ENCODE measurements around the gene ZFP69B.
A peak's percentile ranks its signal among the peaks of the same experiment; 100 is the strongest.

The ZFP69B gene

GRCh38 chr1:40449684-40450494 is at the start of gene ZFP69B:
TSS of gene ZFP69B (plus strand) at chr1:40450476. CDS start at chr1:40450962, 486 bp downstream.
- DNase-seq: peak; percentile 92

DNA sequence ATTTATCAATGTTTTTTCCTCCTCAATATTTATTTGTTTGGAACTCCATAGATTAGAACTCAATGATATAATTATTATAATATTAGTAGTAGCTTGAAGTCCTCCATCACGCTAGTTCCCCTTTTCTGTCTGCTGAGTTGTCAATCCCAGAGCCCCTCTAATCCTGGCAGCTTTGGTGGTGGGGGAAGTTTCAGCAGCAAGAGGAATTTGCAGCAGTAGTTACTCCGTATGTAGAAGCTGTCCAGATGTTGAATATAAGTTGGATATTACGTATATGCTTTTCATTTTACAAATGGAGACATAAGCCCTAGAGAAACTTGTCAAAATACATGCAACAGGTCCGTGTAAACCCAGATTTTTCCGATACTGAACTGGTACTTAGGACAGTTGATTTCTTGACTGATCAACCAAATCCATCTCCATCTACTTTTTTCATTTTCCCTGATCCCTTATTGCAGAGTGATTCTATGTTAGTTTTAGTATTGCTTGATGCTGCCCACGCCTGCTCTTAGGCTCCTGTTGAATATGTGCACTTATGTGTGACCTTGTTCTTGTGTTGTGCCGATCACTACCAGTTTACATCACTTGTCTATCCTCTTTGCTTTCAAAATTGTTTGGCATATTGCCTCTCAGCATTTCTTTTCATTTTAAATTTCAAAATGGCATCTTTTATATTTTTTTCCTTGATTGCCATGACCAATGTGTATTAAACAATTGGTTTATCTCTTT is 48.6 kb upstream of the ZFP69B start:
- no peak for DNase-seq

- DNase-seq: peak; percentile 19
These were observed 45.4 kb upstream of the ZFP69B start for GRCh38 chr1:40404670-40405462.

GRCh38 chr1:40405812-40406211 is 44.5 kb upstream of the ZFP69B start:
- no peak for DNase-seq

DNA sequence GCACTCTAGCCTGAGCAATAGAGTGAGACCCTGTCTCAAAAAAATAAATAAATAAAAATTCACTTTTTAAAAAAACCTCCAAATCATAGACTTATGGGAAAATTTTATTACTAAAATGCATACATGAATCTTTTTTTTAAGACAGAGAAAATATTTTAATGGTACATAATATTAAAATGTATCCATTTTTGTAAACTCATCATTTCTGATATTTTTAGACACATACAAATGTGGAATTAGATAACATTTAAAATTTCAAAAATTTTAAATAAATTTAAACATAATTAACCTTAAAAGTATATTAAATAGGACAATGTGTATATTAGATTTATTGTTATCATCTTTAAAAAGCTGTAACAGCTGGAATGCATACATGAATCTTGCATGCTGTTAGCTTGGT is 42.8 kb upstream of the ZFP69B start:
- no peak for DNase-seq

DNA sequence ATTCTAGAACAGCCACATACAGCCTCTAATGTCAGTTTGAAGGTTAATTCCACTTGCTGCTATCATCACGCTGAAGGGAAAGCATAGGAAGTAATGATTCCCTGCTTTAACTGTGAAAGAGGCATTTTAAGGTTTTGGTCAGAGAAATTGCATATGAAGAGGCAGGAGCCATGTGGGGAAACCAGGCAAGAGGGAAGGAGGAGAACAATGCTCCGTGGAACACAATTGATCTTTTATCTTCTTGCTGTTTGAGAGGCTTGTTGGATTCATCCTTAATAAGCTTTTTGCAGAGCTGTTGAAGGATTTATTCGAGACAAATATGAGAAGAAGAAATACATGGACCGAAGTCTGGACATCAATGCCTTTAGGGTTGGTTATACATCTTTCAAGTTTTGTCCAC is 40.8 kb upstream of the ZFP69B start:
- DNase-seq: no peak

DNA sequence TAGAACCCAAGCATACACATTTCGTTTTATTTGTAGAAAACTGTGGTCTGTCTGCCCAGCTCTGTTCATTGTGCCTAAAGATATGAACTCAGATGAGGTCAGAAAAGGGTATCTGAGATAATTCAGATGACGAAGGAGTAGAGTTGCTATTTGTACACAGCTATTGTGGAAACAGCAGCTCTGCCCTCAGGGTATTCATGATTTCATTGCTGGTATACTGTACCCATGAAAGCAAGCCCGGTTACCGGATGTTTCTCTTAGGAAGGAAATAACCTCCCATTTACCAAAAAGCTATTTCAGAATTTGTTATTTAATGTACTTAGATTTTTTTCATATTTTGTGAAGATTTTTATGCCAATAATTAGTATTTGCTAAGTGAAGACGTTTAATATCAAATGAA is 39.0 kb upstream of the ZFP69B start:
- no peak for DNase-seq

- DNase-seq: no peak
These were observed 38.4 kb upstream of the ZFP69B start for GRCh38 chr1:40411843-40412242.

- no peak for DNase-seq
These were observed 36.6 kb upstream of the ZFP69B start for GRCh38 chr1:40413527-40414252.

- no peak for DNase-seq
These were observed 35.9 kb upstream of the ZFP69B start for GRCh38 chr1:40414331-40414730.

DNA sequence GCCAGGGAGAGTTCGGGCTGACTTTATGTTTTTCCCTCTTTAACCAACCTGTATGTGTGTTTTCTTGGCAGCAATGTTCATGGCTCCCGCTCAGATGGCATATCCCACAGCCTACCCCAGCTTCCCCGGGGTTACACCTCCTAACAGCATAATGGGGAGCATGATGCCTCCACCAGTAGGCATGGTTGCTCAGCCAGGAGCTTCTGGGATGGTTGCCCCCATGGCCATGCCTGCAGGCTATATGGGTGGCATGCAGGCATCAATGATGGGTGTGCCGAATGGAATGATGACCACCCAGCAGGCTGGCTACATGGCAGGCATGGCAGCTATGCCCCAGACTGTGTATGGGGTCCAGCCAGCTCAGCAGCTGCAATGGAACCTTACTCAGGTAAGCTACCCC is 33.6 kb upstream of the ZFP69B start:
- DNase-seq: no peak

- DNase-seq: no peak
These were observed 28.6 kb upstream of the ZFP69B start for GRCh38 chr1:40421431-40422384.

- no peak for DNase-seq
These were observed 27.5 kb upstream of the ZFP69B start for GRCh38 chr1:40422630-40423263.

- no peak for DNase-seq
These were observed 27.0 kb upstream of the ZFP69B start for GRCh38 chr1:40423264-40423642.

DNA sequence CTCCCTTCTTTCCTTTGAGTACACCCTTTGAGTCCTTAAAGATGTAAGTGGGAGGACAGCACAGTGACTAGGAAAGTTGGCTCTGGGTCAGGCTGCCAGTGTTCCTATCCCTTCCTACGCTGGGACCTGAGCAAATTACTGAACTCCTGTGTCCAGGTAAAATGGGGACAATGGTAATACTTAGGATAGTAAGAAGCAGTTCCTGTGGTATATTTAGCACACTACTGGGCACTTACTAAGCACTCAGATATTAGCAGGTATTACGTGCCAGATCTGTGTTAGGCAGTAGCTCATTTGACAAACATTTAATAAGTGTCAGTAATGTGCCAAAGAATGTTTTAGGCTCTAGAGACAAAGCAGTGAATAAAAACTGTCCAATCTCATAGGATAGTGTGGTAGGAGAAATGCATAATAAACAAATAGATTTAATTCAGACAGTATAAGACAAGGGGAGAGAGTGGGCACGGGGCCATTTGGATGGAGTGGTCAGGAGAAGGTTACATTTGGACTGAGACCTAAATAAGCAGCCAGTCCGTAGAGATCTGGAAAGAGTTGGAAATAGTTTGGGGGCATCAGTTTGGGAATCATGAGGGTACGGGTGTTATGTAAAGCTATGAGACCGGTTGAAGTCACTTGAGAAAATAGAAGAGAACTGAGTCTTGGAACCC is 26.2 kb upstream of the ZFP69B start:
- no peak for DNase-seq

DNA sequence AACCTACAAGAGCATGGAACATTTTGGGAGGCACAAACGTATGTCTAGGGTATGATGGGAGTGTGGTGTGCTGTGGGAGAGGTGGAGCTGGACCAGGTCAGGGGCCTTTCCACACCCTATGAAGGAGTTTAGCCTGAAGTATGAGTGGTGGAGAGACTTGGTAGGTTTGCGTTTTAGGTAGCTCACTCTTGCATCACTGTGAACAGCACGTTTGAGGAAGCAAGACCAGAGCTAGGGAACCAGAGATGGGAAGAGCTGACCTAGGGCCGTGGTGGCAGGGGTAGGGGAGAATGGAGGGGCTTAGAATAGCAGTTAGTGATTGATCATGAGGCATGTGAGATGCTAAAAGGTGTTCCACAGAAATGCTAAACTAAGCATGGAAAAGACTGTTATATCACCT is 25.1 kb upstream of the ZFP69B start:
- no peak for DNase-seq

DNA sequence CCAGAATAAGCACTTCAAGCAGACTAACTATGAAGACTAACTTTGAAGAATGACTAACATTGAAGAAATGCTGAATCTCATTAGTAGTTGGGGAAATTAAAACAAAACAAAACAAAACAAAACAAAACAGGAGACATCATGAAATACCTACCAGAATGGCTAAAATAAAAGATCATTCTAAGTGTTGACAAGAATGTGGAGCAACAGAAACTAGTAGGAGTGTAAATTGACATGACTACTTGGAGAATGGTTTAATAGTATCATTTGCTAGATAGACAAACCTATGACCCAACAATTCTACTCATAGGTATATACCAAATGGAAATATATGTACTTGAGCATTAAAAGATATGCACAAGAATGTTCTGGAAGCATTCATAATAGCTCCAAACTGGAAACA is 18.9 kb upstream of the ZFP69B start:
- DNase-seq: no peak

GRCh38 chr1:40432644-40433390 is 17.5 kb upstream of the ZFP69B start:
- no peak for DNase-seq

- no peak for DNase-seq
These were observed 14.8 kb upstream of the ZFP69B start for GRCh38 chr1:40435471-40435870.

DNA sequence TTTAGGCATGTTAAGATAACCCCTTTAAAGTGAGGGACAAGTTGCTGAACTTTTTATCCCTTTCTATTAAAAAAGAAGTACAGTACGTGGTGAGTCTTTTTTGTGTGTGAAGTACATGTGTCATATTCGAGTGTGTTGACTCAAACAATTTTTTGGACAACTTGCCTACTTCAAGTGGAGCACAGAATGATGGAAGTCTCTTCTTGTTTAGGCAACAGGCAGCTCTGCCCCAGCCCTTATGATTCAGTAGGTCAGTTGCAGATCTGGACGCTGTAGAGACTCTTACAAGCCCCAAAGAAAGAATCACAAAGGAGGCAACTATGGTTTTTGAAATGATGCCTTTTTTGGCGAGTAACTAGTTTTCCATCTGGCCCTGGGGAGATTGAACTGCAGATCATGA is 14.4 kb upstream of the ZFP69B start:
- no peak for DNase-seq

Measured in NCI-H2107 (cell line).